ENCODE measurements around the gene SLC39A11. TPM values are rescaled to one million over a fixed set of nuclear protein-coding genes. Genes with fewer than 3 reads are reported as not detected.

The SLC39A11 gene
- total and polyA plus RNA-seq, 2 of the 13 experiments (the other 11 are each of a cell fraction or from before 2014, with no cell fraction given), result 17.2 to 31.5 TPM

GRCh38 chr17:72822358-72823023, 270.0 kb downstream of the SLC39A11 start (continued):
- TF ChIP-seq, protein P1, sequence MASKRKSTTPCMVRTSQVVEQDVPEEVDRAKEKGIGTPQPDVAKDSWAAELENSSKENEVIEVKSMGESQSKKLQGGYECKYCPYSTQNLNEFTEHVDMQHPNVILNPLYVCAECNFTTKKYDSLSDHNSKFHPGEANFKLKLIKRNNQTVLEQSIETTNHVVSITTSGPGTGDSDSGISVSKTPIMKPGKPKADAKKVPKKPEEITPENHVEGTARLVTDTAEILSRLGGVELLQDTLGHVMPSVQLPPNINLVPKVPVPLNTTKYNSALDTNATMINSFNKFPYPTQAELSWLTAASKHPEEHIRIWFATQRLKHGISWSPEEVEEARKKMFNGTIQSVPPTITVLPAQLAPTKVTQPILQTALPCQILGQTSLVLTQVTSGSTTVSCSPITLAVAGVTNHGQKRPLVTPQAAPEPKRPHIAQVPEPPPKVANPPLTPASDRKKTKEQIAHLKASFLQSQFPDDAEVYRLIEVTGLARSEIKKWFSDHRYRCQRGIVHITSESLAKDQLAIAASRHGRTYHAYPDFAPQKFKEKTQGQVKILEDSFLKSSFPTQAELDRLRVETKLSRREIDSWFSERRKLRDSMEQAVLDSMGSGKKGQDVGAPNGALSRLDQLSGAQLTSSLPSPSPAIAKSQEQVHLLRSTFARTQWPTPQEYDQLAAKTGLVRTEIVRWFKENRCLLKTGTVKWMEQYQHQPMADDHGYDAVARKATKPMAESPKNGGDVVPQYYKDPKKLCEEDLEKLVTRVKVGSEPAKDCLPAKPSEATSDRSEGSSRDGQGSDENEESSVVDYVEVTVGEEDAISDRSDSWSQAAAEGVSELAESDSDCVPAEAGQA (IDR thresholded peaks at IDR 0.05; ENCODE audit: low read depth), result no peak
- TF ChIP-seq, protein P1 (CRISPR knock-in tag; IDR thresholded peaks at IDR 0.05; ENCODE audit: borderline replicate concordance), result no peak
- TF ChIP-seq NR2F1 (CRISPR knock-in tag; IDR thresholded peaks at IDR 0.05) (no peak; a peak in 1 of 4 replicates), HNF4G (IDR thresholded peaks at IDR 0.05; ENCODE audit: borderline replicate concordance, low read depth, low read length) (no peak), HNF4G (CRISPR knock-in tag; IDR thresholded peaks at IDR 0.05; ENCODE audit: borderline replicate concordance, low read depth) (no peak), FOXO1 (CRISPR knock-in tag; IDR thresholded peaks at IDR 0.05) (peak; percentile 63; the same call in 1 of the 2 replicates), ZNF460 (CRISPR knock-in tag; IDR thresholded peaks at IDR 0.05; ENCODE audit: borderline replicate concordance) (peak; percentile 57), ZNF331 (CRISPR knock-in tag; IDR thresholded peaks at IDR 0.05) (no peak; the same call in 1 of the 2 replicates), HDAC2 (CRISPR knock-in tag; IDR thresholded peaks at IDR 0.05) (peak; percentile 22; the same call in 1 of the 2 replicates), KMT2A (CRISPR knock-in tag; IDR thresholded peaks at IDR 0.05) (no peak), MYNN (CRISPR knock-in tag; IDR thresholded peaks at IDR 0.05; ENCODE audit: low read depth) (0 out of 2 replicates have a peak, but pooled peaks have one; percentile 29)
- TF ChIP-seq, protein P2, sequence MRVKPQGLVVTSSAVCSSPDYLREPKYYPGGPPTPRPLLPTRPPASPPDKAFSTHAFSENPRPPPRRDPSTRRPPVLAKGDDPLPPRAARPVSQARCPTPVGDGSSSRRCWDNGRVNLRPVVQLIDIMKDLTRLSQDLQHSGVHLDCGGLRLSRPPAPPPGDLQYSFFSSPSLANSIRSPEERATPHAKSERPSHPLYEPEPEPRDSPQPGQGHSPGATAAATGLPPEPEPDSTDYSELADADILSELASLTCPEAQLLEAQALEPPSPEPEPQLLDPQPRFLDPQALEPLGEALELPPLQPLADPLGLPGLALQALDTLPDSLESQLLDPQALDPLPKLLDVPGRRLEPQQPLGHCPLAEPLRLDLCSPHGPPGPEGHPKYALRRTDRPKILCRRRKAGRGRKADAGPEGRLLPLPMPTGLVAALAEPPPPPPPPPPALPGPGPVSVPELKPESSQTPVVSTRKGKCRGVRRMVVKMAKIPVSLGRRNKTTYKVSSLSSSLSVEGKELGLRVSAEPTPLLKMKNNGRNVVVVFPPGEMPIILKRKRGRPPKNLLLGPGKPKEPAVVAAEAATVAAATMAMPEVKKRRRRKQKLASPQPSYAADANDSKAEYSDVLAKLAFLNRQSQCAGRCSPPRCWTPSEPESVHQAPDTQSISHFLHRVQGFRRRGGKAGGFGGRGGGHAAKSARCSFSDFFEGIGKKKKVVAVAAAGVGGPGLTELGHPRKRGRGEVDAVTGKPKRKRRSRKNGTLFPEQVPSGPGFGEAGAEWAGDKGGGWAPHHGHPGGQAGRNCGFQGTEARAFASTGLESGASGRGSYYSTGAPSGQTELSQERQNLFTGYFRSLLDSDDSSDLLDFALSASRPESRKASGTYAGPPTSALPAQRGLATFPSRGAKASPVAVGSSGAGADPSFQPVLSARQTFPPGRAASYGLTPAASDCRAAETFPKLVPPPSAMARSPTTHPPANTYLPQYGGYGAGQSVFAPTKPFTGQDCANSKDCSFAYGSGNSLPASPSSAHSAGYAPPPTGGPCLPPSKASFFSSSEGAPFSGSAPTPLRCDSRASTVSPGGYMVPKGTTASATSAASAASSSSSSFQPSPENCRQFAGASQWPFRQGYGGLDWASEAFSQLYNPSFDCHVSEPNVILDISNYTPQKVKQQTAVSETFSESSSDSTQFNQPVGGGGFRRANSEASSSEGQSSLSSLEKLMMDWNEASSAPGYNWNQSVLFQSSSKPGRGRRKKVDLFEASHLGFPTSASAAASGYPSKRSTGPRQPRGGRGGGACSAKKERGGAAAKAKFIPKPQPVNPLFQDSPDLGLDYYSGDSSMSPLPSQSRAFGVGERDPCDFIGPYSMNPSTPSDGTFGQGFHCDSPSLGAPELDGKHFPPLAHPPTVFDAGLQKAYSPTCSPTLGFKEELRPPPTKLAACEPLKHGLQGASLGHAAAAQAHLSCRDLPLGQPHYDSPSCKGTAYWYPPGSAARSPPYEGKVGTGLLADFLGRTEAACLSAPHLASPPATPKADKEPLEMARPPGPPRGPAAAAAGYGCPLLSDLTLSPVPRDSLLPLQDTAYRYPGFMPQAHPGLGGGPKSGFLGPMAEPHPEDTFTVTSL (CRISPR knock-in tag; IDR thresholded peaks at IDR 0.05; ENCODE audit: borderline replicate concordance), result peak; percentile 47; the same call in 1 of the 2 replicates
- TF ChIP-seq, protein P3, sequence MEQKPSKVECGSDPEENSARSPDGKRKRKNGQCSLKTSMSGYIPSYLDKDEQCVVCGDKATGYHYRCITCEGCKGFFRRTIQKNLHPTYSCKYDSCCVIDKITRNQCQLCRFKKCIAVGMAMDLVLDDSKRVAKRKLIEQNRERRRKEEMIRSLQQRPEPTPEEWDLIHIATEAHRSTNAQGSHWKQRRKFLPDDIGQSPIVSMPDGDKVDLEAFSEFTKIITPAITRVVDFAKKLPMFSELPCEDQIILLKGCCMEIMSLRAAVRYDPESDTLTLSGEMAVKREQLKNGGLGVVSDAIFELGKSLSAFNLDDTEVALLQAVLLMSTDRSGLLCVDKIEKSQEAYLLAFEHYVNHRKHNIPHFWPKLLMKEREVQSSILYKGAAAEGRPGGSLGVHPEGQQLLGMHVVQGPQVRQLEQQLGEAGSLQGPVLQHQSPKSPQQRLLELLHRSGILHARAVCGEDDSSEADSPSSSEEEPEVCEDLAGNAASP (CRISPR knock-in tag; IDR thresholded peaks at IDR 0.05; ENCODE audit: borderline replicate concordance), result peak; percentile 64; the same call in 1 of the 2 replicates
- TF ChIP-seq, protein P4, sequence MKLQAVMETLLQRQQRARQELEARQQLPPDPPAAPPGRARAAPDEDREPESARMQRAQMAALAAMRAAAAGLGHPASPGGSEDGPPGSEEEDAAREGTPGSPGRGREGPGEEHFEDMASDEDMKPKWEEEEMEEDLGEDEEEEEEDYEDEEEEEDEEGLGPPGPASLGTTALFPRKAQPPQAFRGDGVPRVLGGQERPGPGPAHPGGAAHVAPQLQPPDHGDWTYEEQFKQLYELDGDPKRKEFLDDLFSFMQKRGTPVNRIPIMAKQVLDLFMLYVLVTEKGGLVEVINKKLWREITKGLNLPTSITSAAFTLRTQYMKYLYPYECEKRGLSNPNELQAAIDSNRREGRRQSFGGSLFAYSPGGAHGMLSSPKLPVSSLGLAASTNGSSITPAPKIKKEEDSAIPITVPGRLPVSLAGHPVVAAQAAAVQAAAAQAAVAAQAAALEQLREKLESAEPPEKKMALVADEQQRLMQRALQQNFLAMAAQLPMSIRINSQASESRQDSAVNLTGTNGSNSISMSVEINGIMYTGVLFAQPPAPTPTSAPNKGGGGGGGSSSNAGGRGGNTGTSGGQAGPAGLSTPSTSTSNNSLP (IDR thresholded peaks at IDR 0.05; ENCODE audit: low read depth, low read length), result no peak; the same call in 1 of the 2 replicates

Data from HepG2 (cell line).